A673 (cell line): ENCODE results near the gene TBC1D2B.

Experiments
- EZH2 ChIP-seq: fragments of 200-600 bp; sonication (generic); IDR thresholded peaks from 2 replicates; pipeline ENCODE4 v1.6.1; 2017; ENCODE audit warnings: borderline replicate concordance, low read depth, mild to moderate bottlenecking, mixed read lengths, antibody characterized with exemption, low read length; ENCODE audit not compliant: poor library complexity, severe bottlenecking
- TF ChIP-seq, protein P1 (sequence below): fragments of 300-800, 200-600 bp; sonication (generic); conservative IDR thresholded peaks from 2 replicates; pipeline ENCODE4 v1.5.1; 2017; ENCODE audit warnings: low read depth, mild to moderate bottlenecking, antibody characterized with exemption, low read length, moderate library complexity, mixed read lengths

GRCh38 chr15:77992356-77993222 lies 84.9 kb downstream of the TBC1D2B start:
- TF ChIP-seq, protein P1, sequence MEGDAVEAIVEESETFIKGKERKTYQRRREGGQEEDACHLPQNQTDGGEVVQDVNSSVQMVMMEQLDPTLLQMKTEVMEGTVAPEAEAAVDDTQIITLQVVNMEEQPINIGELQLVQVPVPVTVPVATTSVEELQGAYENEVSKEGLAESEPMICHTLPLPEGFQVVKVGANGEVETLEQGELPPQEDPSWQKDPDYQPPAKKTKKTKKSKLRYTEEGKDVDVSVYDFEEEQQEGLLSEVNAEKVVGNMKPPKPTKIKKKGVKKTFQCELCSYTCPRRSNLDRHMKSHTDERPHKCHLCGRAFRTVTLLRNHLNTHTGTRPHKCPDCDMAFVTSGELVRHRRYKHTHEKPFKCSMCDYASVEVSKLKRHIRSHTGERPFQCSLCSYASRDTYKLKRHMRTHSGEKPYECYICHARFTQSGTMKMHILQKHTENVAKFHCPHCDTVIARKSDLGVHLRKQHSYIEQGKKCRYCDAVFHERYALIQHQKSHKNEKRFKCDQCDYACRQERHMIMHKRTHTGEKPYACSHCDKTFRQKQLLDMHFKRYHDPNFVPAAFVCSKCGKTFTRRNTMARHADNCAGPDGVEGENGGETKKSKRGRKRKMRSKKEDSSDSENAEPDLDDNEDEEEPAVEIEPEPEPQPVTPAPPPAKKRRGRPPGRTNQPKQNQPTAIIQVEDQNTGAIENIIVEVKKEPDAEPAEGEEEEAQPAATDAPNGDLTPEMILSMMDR, result no peak
- no peak for TF ChIP-seq EZH2
